ENCODE measurements around the gene SVEP1.

Gene SVEP1

GRCh38 chr9:110357505-110357904, 222.0 kb downstream of the SVEP1 start:
- DNase-seq (ENCODE audit: low read depth), result no peak
- H3K4me3 ChIP-seq (ENCODE audit: low read length), result no peak overlapping the region
- no peak for TF ChIP-seq CTCF (conservative IDR thresholded peaks at IDR 0.05; ENCODE audit: low read depth, low read length)

GRCh38 chr9:110356639-110357395, 222.7 kb downstream of the SVEP1 start:
- H3K4me3 ChIP-seq (ENCODE audit: low read length), result no peak overlapping the region
- no peak for TF ChIP-seq CTCF (conservative IDR thresholded peaks at IDR 0.05; ENCODE audit: low read depth, low read length)
- DNase-seq (ENCODE audit: low read depth), result no peak

- no peak for DNase-seq (ENCODE audit: low read depth)
- H3K4me3 ChIP-seq (ENCODE audit: low read length), result no peak overlapping the region
- no peak for TF ChIP-seq CTCF (conservative IDR thresholded peaks at IDR 0.05; ENCODE audit: low read depth, low read length)
Observed at GRCh38 chr9:110355911-110356310, 223.6 kb downstream of the SVEP1 start.

- TF ChIP-seq CTCF (conservative IDR thresholded peaks at IDR 0.05; ENCODE audit: low read depth, low read length), result no peak
- H3K4me3 ChIP-seq (ENCODE audit: low read length), result no peak overlapping the region
- no peak for DNase-seq (ENCODE audit: low read depth)
Observed at GRCh38 chr9:110351009-110351467, 228.5 kb downstream of the SVEP1 start.

GRCh38 chr9:110346325-110346724, 233.2 kb downstream of the SVEP1 start:
- no peak overlapping the region for H3K4me3 ChIP-seq (ENCODE audit: low read length)
- DNase-seq (ENCODE audit: low read depth), result no peak
- no peak for TF ChIP-seq CTCF (conservative IDR thresholded peaks at IDR 0.05; ENCODE audit: low read depth, low read length)

GRCh38 chr9:110344821-110345220, 234.7 kb downstream of the SVEP1 start:
- TF ChIP-seq CTCF (conservative IDR thresholded peaks at IDR 0.05; ENCODE audit: low read depth, low read length), result no peak

GRCh38 chr9:110343551-110343950, 236.0 kb downstream of the SVEP1 start:
- DNase-seq (ENCODE audit: low read depth), result no peak
- no peak overlapping the region for H3K4me3 ChIP-seq (ENCODE audit: low read length)
- no peak for TF ChIP-seq CTCF (conservative IDR thresholded peaks at IDR 0.05; ENCODE audit: low read depth, low read length)

More at GRCh38 chr9:110344821-110345220, 234.7 kb downstream of the SVEP1 start:
- H3K4me3 ChIP-seq (ENCODE audit: low read length), result no peak overlapping the region
- no peak for DNase-seq (ENCODE audit: low read depth)
